Measurements from ENCODE around the gene YIPF5.

YIPF5 gene

GRCh38 chr5:144196612-144197011, 26.2 kb upstream of the YIPF5 start:
- H3K4me3 ChIP-seq (ENCODE audit: control insufficient read depth, low read depth, low read length): no peak overlapping the region
- TF ChIP-seq CTCF (IDR thresholded peaks at IDR 0.05; ENCODE audit: control insufficient read depth, insufficient read depth, low read depth, low read length, missing control alignments): no peak
- DNase-seq (ENCODE audit: low read depth): no peak

GRCh38 chr5:144195448-144195847, 25.0 kb upstream of the YIPF5 start:
- DNase-seq (ENCODE audit: low read depth): no peak
- TF ChIP-seq CTCF (IDR thresholded peaks at IDR 0.05; ENCODE audit: control insufficient read depth, insufficient read depth, low read depth, low read length, missing control alignments): no peak
- no peak overlapping the region for H3K4me3 ChIP-seq (ENCODE audit: control insufficient read depth, low read depth, low read length)

- DNase-seq (ENCODE audit: low read depth): no peak
- no peak for TF ChIP-seq CTCF (IDR thresholded peaks at IDR 0.05; ENCODE audit: control insufficient read depth, insufficient read depth, low read depth, low read length, missing control alignments)
Measured at GRCh38 chr5:144194144-144194543, 23.7 kb upstream of the YIPF5 start.

GRCh38 chr5:144192661-144193060, 22.2 kb upstream of the YIPF5 start:
- DNase-seq (ENCODE audit: low read depth): no peak
- H3K4me3 ChIP-seq (ENCODE audit: control insufficient read depth, low read depth, low read length): no peak overlapping the region
- no peak for TF ChIP-seq CTCF (IDR thresholded peaks at IDR 0.05; ENCODE audit: control insufficient read depth, insufficient read depth, low read depth, low read length, missing control alignments)

More at GRCh38 chr5:144194144-144194543, 23.7 kb upstream of the YIPF5 start:
- H3K4me3 ChIP-seq (ENCODE audit: control insufficient read depth, low read depth, low read length): no peak overlapping the region

- no peak for DNase-seq (ENCODE audit: low read depth)
- H3K4me3 ChIP-seq (ENCODE audit: control insufficient read depth, low read depth, low read length): no peak overlapping the region
- TF ChIP-seq CTCF (IDR thresholded peaks at IDR 0.05; ENCODE audit: control insufficient read depth, insufficient read depth, low read depth, low read length, missing control alignments): peak; percentile 39
Measured at GRCh38 chr5:144191998-144192397, 21.5 kb upstream of the YIPF5 start.

- no peak overlapping the region for H3K4me3 ChIP-seq (ENCODE audit: control insufficient read depth, low read depth, low read length)
Measured at GRCh38 chr5:144191531-144191930, 21.1 kb upstream of the YIPF5 start.

More at GRCh38 chr5:144191531-144191930, 21.1 kb upstream of the YIPF5 start:
- DNase-seq (ENCODE audit: low read depth): no peak
- no peak for TF ChIP-seq CTCF (IDR thresholded peaks at IDR 0.05; ENCODE audit: control insufficient read depth, insufficient read depth, low read depth, low read length, missing control alignments)

Data from AG09309 (cell line).